Measurements from ENCODE around the gene CAPN7. TPM values are rescaled to one million over a fixed set of nuclear protein-coding genes. Genes with fewer than 3 reads are reported as not detected.

Gene CAPN7
- polyA plus RNA-seq, 3 donors: 11.7 to 20.8 (median 14.7) TPM

DNA sequence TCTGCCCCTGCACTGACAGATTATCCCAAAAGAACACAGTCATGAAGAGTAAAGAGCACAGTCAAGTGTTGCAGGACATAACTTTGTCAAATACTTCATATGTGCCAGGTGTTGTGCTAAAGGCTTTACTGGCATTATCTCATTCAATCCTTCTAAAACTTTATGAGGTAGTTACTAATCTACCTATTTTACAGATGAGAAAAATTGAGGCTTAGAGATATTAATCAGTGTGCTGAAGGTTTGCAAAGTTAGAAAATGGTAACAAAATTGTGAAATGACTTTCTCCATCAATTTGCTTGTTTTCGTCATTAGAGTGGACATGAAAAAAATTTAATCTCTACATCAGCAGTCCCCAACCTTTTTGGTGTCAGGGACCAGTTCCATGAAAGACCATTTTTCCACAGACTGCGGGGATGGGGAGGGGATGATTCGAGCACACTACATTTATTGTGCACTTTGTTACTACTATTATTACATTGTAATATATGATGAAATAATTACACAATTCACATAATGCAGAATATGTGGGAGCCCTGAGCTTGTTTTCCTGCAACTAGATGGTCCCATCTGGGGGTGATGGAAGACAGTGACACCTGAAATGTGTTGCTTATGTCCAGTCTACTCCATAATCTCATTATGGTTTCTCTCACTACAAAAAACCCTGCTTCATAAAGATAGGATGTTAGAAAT is 8.6 kb upstream of the CAPN7 start:
- Histone ChIP-seq H3K79me2 (ENCODE audit: insufficient read depth, low read length) (no peaks in the 10 kb centered on the region), H3K9me3 (replicated peaks in 1 of 2; ENCODE audit: control insufficient read depth in 1 of 2, insufficient read depth in 1 of 2, low read length in 2 of 2) (no peaks in the 10 kb centered on the region), H3K36me3 (replicated peaks in 1 of 2; ENCODE audit: control insufficient read depth in 1 of 2, insufficient read depth in 2 of 2, low read length in 2 of 2) (no peaks in the 10 kb centered on the region), H4K20me1 (ENCODE audit: insufficient read depth, low read length) (no peaks in the 10 kb centered on the region), H3K4me1 (ENCODE audit: control insufficient read depth in 1 of 2, insufficient read depth in 2 of 2, low read length in 2 of 2) (no peaks in the 10 kb centered on the region), H2AFZ (ENCODE audit: insufficient read depth, low read depth, low read length, poor library complexity, severe bottlenecking) (no peak overlapping the region), H3K4me3 (replicated peaks in 1 of 3; ENCODE audit: low read depth in 2 of 3, low read length in 3 of 3) (no peak overlapping the region), H3K27ac (ENCODE audit: low read depth in 1 of 2, low read length in 2 of 2) (no peak overlapping the region), H3K9ac (ENCODE audit: insufficient read depth, low read length, poor library complexity, severe bottlenecking) (no peak overlapping the region), H3K27me3 (ENCODE audit: control insufficient read depth in 2 of 2, insufficient read depth in 2 of 2, low read length in 2 of 2) (no peaks in the 10 kb centered on the region), H3K4me2 (replicated peaks; ENCODE audit: extremely low read depth, low read length, poor library complexity, severe bottlenecking) (no peak overlapping the region)
- no peaks in the 10 kb centered on the region for H3K36me3 Mint-ChIP-seq
- intact Hi-C loops (cut with micrococcal nuclease): no loop called here
- no peak for TF ChIP-seq CTCF (IDR thresholded peaks at IDR 0.05)
- no CpG with 5 or more reads among the region's 3 CpGs for WGBS (ENCODE audit: insufficient coverage)
- H3K9me3 Mint-ChIP-seq: peaks cover 0 to 3% (median 0%) of the 10 kb centered on the region in 7 donors
- DNase-seq: no peak
- no peak overlapping the region for H3K4me3 Mint-ChIP-seq
- H3K27ac Mint-ChIP-seq: no peak overlapping the region
- peaks cover 4% of the 10 kb centered on the region for H3K4me1 Mint-ChIP-seq
- peaks cover 0 to 3% (median 2%) of the 10 kb centered on the region in 3 donors for H3K27me3 Mint-ChIP-seq (ENCODE audit: low read depth in 3 of 3)

DNA sequence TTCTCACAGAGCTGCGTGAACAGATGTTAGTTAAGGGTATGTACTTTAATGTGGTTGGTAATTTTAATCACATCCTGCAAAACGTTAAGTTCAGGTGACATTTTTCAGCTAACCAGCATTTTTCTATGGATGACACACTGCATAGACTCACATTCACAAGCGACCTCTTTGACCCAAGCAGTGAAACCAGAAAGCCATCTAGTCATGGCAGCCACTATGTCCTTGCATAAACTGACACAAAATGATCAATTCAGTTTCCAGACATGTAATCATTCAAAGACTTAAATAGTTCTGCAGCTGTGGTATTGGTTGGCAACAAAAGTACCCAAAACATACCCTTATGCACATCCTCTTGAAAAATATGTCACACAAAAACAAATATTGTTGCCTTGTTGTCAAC is 7.4 kb upstream of the CAPN7 start:
- Mint-ChIP-seq H3K4me3 (no peak overlapping the region), H3K36me3 (no peaks in the 10 kb centered on the region), H3K27me3 (ENCODE audit: low read depth in 3 of 3) (peaks cover 2% of the 10 kb centered on the region in 3 donors), H3K27ac (no peak overlapping the region), H3K9me3 (peaks cover 0 to 3% (median 0%) of the 10 kb centered on the region in 7 donors), H3K4me1 (peaks cover 6% of the 10 kb centered on the region)
- H4K20me1 ChIP-seq (ENCODE audit: insufficient read depth, low read length): no peaks in the 10 kb centered on the region
- H3K4me3 ChIP-seq (replicated peaks in 1 of 3; ENCODE audit: low read depth in 2 of 3, low read length in 3 of 3): no peak overlapping the region
- no peak overlapping the region for H3K27ac ChIP-seq (ENCODE audit: low read depth in 1 of 2, low read length in 2 of 2)
- no peaks in the 10 kb centered on the region for H3K27me3 ChIP-seq (ENCODE audit: control insufficient read depth in 2 of 2, insufficient read depth in 2 of 2, low read length in 2 of 2)
- intact Hi-C loops (cut with micrococcal nuclease): no loop called here
- no peak overlapping the region for H3K9ac ChIP-seq (ENCODE audit: insufficient read depth, low read length, poor library complexity, severe bottlenecking)
- WGBS (ENCODE audit: insufficient coverage): 77% methylated on average over 2 of the region's 3 CpGs
- no peak for DNase-seq
- no peak overlapping the region for H2AFZ ChIP-seq (ENCODE audit: insufficient read depth, low read depth, low read length, poor library complexity, severe bottlenecking)
- TF ChIP-seq CTCF (IDR thresholded peaks at IDR 0.05): no peak
- no peaks in the 10 kb centered on the region for H3K4me1 ChIP-seq (ENCODE audit: control insufficient read depth in 1 of 2, insufficient read depth in 2 of 2, low read length in 2 of 2)
- H3K9me3 ChIP-seq (replicated peaks in 1 of 2; ENCODE audit: control insufficient read depth in 1 of 2, insufficient read depth in 1 of 2, low read length in 2 of 2): no peaks in the 10 kb centered on the region
- no peak overlapping the region for H3K4me2 ChIP-seq (replicated peaks; ENCODE audit: extremely low read depth, low read length, poor library complexity, severe bottlenecking)
- no peaks in the 10 kb centered on the region for H3K36me3 ChIP-seq (replicated peaks in 1 of 2; ENCODE audit: control insufficient read depth in 1 of 2, insufficient read depth in 2 of 2, low read length in 2 of 2)
- no peaks in the 10 kb centered on the region for H3K79me2 ChIP-seq (ENCODE audit: insufficient read depth, low read length)
